ENCODE data around the gene CDK5RAP3. TPM values are rescaled to one million over a fixed set of nuclear protein-coding genes. Genes with fewer than 3 reads are reported as not detected.
"Not testable (repeated sequence)": the region's sequence is repeated elsewhere in the genome, so short reads cannot be mapped to it uniquely, and the experiment has no call there.

CDK5RAP3 gene
- total RNA-seq, 4 donors from 2014 or later: 43.8 to 98.8 (median 63.8) TPM

GRCh38 chr17:48013876-48014594 is 43.1 kb downstream of the CDK5RAP3 start:
- H3K27me3 ChIP-seq: peaks cover 70% of the 10 kb centered on the region
- ATAC-seq: no peak

GRCh38 chr17:48014595-48015111 is 43.7 kb downstream of the CDK5RAP3 start:
- Histone ChIP-seq H3K4me3 (no peak overlapping the region), H3K36me3 (no peaks in the 10 kb centered on the region), H3K27me3 (peaks cover 70% of the 10 kb centered on the region), H3K9me3 (no peaks in the 10 kb centered on the region), H3K27ac (no peak overlapping the region), H3K4me1 (peaks cover 0 to 16% (median 10%) of the 10 kb centered on the region in 3 donors)
- TF ChIP-seq POLR2A (IDR thresholded peaks at IDR 0.05) (no peak), POLR2AphosphoS5 (IDR thresholded peaks at IDR 0.05) (no peak), CTCF (IDR thresholded peaks at IDR 0.05) (no peak), EP300 (IDR thresholded peaks at IDR 0.05) (no peak)
- 68 to 69% methylated on average over 5 to 8 of the region's 8 CpGs for WGBS, 2 donors (ENCODE audit: low coverage in 1 of 2)
- no peak for ATAC-seq

More at GRCh38 chr17:48013876-48014594, 43.1 kb downstream of the CDK5RAP3 start:
- TF ChIP-seq EP300 (IDR thresholded peaks at IDR 0.05) (no peak), CTCF (IDR thresholded peaks at IDR 0.05) (no peak), POLR2AphosphoS5 (IDR thresholded peaks at IDR 0.05) (no peak), POLR2A (IDR thresholded peaks at IDR 0.05) (no peak)
- Histone ChIP-seq H3K4me1 (peaks cover 0 to 16% (median 10%) of the 10 kb centered on the region in 3 donors), H3K9me3 (no peaks in the 10 kb centered on the region), H3K4me3 (no peak overlapping the region), H3K27ac (no peak overlapping the region), H3K36me3 (no peaks in the 10 kb centered on the region)
- 80 to 88% methylated on average over 4 to 6 of the region's 6 CpGs for WGBS, 2 donors (ENCODE audit: low coverage in 1 of 2)

GRCh38 chr17:48016112-48016511 is 45.2 kb downstream of the CDK5RAP3 start:
- H3K4me1 ChIP-seq: peaks cover 0 to 16% (median 10%) of the 10 kb centered on the region in 3 donors
- no peaks in the 10 kb centered on the region for H3K9me3 ChIP-seq
- H3K27ac ChIP-seq: no peak overlapping the region
- no peaks in the 10 kb centered on the region for H3K36me3 ChIP-seq
- TF ChIP-seq CTCF (IDR thresholded peaks at IDR 0.05) (no peak), EP300 (IDR thresholded peaks at IDR 0.05) (no peak), POLR2AphosphoS5 (IDR thresholded peaks at IDR 0.05) (no peak), POLR2A (IDR thresholded peaks at IDR 0.05) (no peak)
- peaks cover 64% of the 10 kb centered on the region for H3K27me3 ChIP-seq
- no CpG with 5 or more reads among the region's 2 CpGs for WGBS, 2 donors (ENCODE audit: low coverage in 1 of 2)
- ATAC-seq: no peak
- H3K4me3 ChIP-seq: no peak overlapping the region

- not testable (repeated sequence) for H3K27ac ChIP-seq, H3K36me3 ChIP-seq, H3K9me3 ChIP-seq, H3K4me1 ChIP-seq, ATAC-seq, H3K4me3 ChIP-seq
- peaks cover 48% of the 10 kb centered on the region for H3K27me3 ChIP-seq
- 87 to 91% methylated on average over 3 to 4 of the region's 4 CpGs for WGBS, 2 donors (ENCODE audit: low coverage in 1 of 2)
Observed at GRCh38 chr17:48017817-48018158, 46.9 kb downstream of the CDK5RAP3 start.

GRCh38 chr17:48021934-48022333 is 51.0 kb downstream of the CDK5RAP3 start:
- no peaks in the 10 kb centered on the region for H3K9me3 ChIP-seq
- no peak for ATAC-seq
- WGBS, 2 donors (ENCODE audit: low coverage in 1 of 2): 65 to 100% methylated on average over 1 to 4 of the region's 5 CpGs
- no peak overlapping the region for H3K4me3 ChIP-seq
- no peaks in the 10 kb centered on the region for H3K36me3 ChIP-seq
- H3K4me1 ChIP-seq: peaks cover 3 to 41% (median 31%) of the 10 kb centered on the region in 3 donors
- no peak for TF ChIP-seq POLR2A (IDR thresholded peaks at IDR 0.05)
- no peak for TF ChIP-seq CTCF (IDR thresholded peaks at IDR 0.05)
- TF ChIP-seq EP300 (IDR thresholded peaks at IDR 0.05): no peak
- TF ChIP-seq POLR2AphosphoS5 (IDR thresholded peaks at IDR 0.05): no peak
- H3K27ac ChIP-seq: no peak overlapping the region
- H3K27me3 ChIP-seq: peaks cover 31% of the 10 kb centered on the region

Data from gastroesophageal sphincter (tissue), 4 donors.